ENCODE measurements around the gene SH3BP1. TPM values are rescaled to one million over a fixed set of nuclear protein-coding genes. Genes with fewer than 3 reads are reported as not detected.
A peak's percentile ranks its signal among the peaks of the same experiment; 100 is the strongest.

SH3BP1 gene
- total RNA-seq, 1 donor from 2014 or later, result 15.1 TPM

DNA sequence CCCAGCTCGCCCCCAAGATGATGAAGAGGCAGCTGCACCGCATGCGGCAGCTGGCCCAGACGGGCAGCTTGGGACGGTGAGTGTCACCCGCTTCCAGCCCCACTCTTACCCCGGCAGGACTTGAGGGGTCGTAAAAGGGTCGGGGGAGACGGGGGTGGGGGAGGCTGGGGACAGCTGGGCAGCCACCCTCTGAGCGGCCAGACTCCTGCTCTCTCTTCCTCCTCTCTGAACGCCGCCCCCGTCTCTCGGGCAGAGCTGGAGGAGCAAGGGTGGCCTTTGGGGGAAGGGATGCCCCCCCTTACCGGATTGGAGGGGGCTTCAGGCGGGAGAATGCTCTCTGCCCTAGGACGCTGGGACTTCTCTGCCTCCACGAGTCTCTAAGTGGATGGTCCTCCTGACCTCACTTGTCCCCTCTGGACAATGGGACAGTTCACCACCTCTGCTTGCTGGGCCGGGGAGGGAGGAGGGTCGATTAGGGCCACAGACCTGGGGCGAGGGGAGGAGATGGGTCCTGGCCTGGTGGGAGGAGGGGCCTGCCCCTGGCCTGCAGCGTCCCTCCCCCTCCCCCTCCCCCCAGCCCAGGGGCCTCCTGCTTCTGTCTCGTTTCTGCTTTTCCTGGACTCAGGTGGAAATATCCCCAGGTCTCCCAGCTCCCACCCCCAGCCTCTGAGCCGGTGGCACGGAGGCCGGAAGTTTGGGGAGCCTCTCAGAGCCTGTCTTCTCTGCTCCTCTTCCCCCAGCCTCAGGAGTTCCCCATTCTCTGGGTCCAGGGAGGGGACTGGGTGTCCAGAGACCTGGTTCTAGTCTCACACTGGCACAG, 512 bp downstream of the SH3BP1 start:
- no peak for TF ChIP-seq CTCF (conservative IDR thresholded peaks at IDR 0.05; ENCODE audit: low read depth, low read length)
- DNase-seq (ENCODE audit: low read depth), result no peak

DNA sequence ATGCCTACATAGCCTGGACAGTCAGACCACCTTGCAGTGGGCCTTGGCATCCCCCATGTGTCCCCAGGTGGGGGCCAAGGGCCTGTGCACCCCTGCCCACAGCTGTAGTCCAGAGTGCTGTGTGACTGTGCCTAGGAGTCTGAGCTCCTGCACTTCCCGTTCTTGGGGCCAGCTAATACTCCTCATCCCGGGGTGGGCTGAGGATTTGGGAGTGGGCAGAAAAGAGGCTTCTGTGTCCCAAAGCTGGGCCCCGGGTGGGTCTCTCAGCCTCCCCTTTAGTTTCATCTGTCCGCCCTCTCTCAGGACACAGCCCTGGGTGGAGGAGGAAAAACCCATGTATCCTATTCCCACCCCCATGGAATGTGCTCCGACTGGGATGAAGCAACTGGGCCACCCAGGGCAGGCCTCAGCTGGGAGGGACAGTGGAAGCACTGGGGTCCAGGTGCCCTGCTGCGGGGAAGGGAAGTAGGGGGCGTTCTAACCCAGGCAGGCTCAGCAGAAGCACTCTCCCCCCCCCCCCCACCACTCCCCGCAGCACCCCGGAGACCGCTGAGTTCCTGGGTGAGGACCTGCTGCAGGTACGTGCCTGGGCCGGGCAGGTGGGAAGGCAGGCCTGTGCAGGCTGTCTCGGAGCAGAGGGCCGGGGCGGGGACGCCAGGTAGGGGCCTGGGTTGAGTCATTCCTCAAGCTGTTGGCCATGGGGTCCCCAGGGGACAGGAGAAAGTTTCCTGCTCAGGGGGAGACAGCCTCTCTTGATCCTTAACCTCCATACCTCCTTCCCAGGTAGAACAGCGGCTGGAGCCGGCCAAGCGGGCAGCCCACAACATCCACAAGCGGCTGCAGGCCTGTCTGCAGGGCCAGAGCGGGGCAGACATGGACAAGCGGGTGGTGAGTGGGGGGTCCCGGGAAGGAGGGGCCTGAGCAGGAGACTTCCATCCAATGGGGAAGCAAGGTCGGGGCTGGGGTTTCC, 1.4 kb downstream of the SH3BP1 start:
- DNase-seq (ENCODE audit: low read depth), result no peak
- no peak overlapping the region for H3K4me3 ChIP-seq (ENCODE audit: low read depth, low read length)
- no peak for TF ChIP-seq CTCF (conservative IDR thresholded peaks at IDR 0.05; ENCODE audit: low read depth, low read length)

More for the DNA sequence above, 512 bp downstream of the SH3BP1 start:
- H3K4me3 ChIP-seq (ENCODE audit: low read depth, low read length), result peak overlapping the region; percentile 55

GRCh38 chr22:37641561-37641949, 2.1 kb downstream of the SH3BP1 start:
- no peak for TF ChIP-seq CTCF (conservative IDR thresholded peaks at IDR 0.05; ENCODE audit: low read depth, low read length)
- DNase-seq (ENCODE audit: low read depth), result no peak
- no peak overlapping the region for H3K4me3 ChIP-seq (ENCODE audit: low read depth, low read length)

DNA sequence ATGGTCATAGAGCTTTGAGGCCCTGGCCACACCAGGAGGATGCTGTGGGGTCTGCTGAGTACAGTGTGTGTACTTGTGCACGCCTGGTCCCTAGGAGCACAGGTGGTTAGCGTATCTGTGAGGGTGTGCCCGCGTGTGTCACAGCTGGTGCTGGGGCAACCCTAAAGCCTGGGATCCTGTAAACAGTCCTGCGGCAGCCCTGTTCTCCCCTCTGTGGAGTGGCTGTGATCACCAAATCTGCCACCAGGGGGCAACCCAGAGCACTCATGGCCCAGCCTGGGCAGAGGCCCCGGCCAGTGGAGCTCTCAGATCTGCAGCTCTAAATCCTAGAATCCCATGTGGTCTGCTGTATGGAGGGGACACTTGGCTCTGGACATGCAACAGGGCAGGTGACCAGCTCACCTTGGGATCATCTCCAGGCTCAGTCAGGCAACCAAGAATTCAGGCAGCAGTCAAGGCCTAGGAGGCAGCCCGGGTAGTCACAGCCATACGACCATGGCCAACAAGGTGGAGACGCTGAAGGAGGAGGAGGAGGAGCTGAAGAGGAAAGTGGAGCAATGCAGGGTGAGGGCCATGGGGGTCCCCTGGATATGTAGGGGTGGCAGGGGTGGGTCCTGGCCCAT, 3.9 kb downstream of the SH3BP1 start:
- DNase-seq (ENCODE audit: low read depth), result no peak
- H3K4me3 ChIP-seq (ENCODE audit: low read depth, low read length), result no peak overlapping the region
- TF ChIP-seq CTCF (conservative IDR thresholded peaks at IDR 0.05; ENCODE audit: low read depth, low read length), result peak; percentile 89

- no peak for TF ChIP-seq CTCF (conservative IDR thresholded peaks at IDR 0.05; ENCODE audit: low read depth, low read length)
- no peak for DNase-seq (ENCODE audit: low read depth)
- no peak overlapping the region for H3K4me3 ChIP-seq (ENCODE audit: low read depth, low read length)
Observed at GRCh38 chr22:37647317-37647716, 7.8 kb downstream of the SH3BP1 start.

GRCh38 chr22:37647928-37648327, 8.5 kb downstream of the SH3BP1 start:
- no peak for DNase-seq (ENCODE audit: low read depth)
- no peak overlapping the region for H3K4me3 ChIP-seq (ENCODE audit: low read depth, low read length)
- TF ChIP-seq CTCF (conservative IDR thresholded peaks at IDR 0.05; ENCODE audit: low read depth, low read length), result no peak

All from epithelial cell of proximal tubule (primary cell).